ENCODE data around the gene KRTAP10-3. TPM values are rescaled to one million over a fixed set of nuclear protein-coding genes. Genes with fewer than 3 reads are reported as not detected.

Gene KRTAP10-3
- polyA plus RNA-seq, 1 donor (not counting 4 experiments of a cell fraction or from before 2014, with no cell fraction given) = not detected

DNA sequence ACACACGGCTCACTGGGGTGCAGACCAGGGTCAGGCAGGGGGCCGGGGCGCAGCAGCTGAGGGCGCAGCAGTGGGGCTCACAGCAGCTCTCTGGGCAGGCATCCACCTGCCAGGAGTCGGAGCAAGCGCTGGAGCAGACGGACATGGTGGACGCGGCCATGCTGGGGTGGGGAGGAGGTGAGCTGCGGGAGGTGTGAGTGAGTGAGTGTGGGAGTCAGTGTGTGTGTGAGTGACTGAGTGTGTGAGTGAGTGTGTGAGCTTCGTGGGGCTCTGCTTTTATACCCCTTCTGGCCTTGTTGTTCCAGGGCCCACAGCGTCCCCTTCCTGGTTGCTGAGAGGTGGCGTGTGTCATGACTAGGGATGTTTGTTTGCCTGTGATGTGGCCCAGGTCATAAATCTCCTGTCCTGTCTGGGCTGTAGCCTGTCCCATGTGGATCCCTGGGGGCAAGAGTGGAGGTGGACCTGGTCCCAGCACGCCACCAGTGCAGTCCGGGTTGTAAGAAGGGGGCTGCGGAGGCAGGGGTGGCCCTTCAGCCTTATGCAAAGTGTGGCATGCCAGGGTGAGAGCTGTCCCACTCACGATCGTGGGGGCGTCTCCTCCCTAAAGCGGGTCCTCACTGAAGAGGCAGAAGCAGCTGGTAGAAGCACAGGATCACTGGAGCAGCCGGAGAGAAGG lies 18.5 kb downstream of the KRTAP10-3 start, which contains the start of gene KRTAP10-1:
Gene KRTAP10-1, minus strand, starts transcription at position 205 of the 676 bp plus-strand sequence. Its CDS starts 45 bp downstream, at position 160.
- no peak for TF ChIP-seq EZH2 (IDR thresholded peaks at IDR 0.05; ENCODE audit: low read length)
- TF ChIP-seq, protein P1, sequence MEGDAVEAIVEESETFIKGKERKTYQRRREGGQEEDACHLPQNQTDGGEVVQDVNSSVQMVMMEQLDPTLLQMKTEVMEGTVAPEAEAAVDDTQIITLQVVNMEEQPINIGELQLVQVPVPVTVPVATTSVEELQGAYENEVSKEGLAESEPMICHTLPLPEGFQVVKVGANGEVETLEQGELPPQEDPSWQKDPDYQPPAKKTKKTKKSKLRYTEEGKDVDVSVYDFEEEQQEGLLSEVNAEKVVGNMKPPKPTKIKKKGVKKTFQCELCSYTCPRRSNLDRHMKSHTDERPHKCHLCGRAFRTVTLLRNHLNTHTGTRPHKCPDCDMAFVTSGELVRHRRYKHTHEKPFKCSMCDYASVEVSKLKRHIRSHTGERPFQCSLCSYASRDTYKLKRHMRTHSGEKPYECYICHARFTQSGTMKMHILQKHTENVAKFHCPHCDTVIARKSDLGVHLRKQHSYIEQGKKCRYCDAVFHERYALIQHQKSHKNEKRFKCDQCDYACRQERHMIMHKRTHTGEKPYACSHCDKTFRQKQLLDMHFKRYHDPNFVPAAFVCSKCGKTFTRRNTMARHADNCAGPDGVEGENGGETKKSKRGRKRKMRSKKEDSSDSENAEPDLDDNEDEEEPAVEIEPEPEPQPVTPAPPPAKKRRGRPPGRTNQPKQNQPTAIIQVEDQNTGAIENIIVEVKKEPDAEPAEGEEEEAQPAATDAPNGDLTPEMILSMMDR (optimal IDR thresholded peaks at IDR 0.05 in 1 of 3, IDR thresholded peaks at IDR 0.05 in 1 of 3, conservative IDR thresholded peaks at IDR 0.05 in 1 of 3; ENCODE audit: extremely low read depth in 1 of 3, insufficient read depth in 2 of 3, low read length in 3 of 3) = no peak
- no peak within 1 kb of the TSS for H3K4me2 ChIP-seq (ENCODE audit: control insufficient read depth, extremely low read depth, insufficient read depth, low read depth, low read length)
- H3K36me3 ChIP-seq (ENCODE audit: control insufficient read depth in 2 of 2, extremely low read depth in 1 of 2, insufficient read depth in 2 of 2, low read length in 2 of 2) = no peaks in the 10 kb centered on the region
- dilution Hi-C loops (cut with MboI; ENCODE audit: extremely low pct_ligation_motif_present, low sequenced_read_pairs) = no loop called here
- no peak within 1 kb of the TSS for H3K9ac ChIP-seq (ENCODE audit: control insufficient read depth, extremely low read depth, insufficient read depth, low read length)
- no peaks in the 10 kb centered on the region for H3K4me1 ChIP-seq (ENCODE audit: control insufficient read depth, extremely low read depth, insufficient read depth, low read length)
- no peaks in the 10 kb centered on the region for H3K79me2 ChIP-seq (ENCODE audit: control insufficient read depth, insufficient read depth, low read length)
- no peak within 1 kb of the TSS for H3K4me3 ChIP-seq (ENCODE audit: control insufficient read depth in 2 of 3, extremely low read depth in 1 of 3, insufficient read depth in 2 of 3, low read depth in 1 of 3, low read length in 3 of 3)
- no peaks in the 10 kb centered on the region for H3K9me1 ChIP-seq (ENCODE audit: control insufficient read depth, extremely low read depth, insufficient read depth, low read length)
- FAIRE-seq = no peak
- no peak within 1 kb of the TSS for H2AFZ ChIP-seq (ENCODE audit: control insufficient read depth, low read length)
- no peaks in the 10 kb centered on the region for H3K9me3 ChIP-seq (ENCODE audit: control insufficient read depth, low read depth, low read length)
- no peaks in the 10 kb centered on the region for H3K27me3 ChIP-seq (ENCODE audit: control insufficient read depth, extremely low read depth, insufficient read depth, low read length)
- H4K20me1 ChIP-seq (ENCODE audit: control insufficient read depth, extremely low read depth, insufficient read depth, low read length) = no peaks in the 10 kb centered on the region
- no peak for DNase-seq (ENCODE audit: low read depth, low spot score)
- no peak within 1 kb of the TSS for H3K27ac ChIP-seq (ENCODE audit: control insufficient read depth, insufficient read depth, low read length)

DNA sequence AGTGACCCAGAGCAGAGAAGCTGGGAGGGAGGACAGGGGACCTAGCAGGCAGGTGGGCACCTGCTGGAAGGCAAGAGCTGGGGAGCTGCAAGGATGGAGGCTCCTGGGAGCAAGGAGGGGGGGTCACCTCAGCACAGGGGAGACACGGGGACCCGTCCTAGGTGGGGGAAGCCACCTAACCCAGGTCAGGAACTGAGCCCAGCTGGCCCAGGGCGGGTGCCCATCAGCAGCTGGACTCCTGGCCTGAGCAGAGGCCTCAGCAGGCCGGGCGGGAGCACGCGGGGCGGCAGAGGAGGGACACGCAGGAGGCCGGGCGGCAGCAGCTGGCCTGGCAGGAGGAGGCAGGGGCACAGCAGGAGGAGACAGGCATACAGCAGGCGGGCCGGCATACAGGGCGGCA lies 19.5 kb downstream of the KRTAP10-3 start:
- no peak for TF ChIP-seq EZH2 (IDR thresholded peaks at IDR 0.05; ENCODE audit: low read length)
- TF ChIP-seq, protein P1 (optimal IDR thresholded peaks at IDR 0.05 in 1 of 3, IDR thresholded peaks at IDR 0.05 in 1 of 3, conservative IDR thresholded peaks at IDR 0.05 in 1 of 3; ENCODE audit: extremely low read depth in 1 of 3, insufficient read depth in 2 of 3, low read length in 3 of 3) = no peak
- H3K9me1 ChIP-seq (ENCODE audit: control insufficient read depth, extremely low read depth, insufficient read depth, low read length) = no peaks in the 10 kb centered on the region
- no peaks in the 10 kb centered on the region for H3K36me3 ChIP-seq (ENCODE audit: control insufficient read depth in 2 of 2, extremely low read depth in 1 of 2, insufficient read depth in 2 of 2, low read length in 2 of 2)
- H4K20me1 ChIP-seq (ENCODE audit: control insufficient read depth, extremely low read depth, insufficient read depth, low read length) = no peaks in the 10 kb centered on the region
- no peak overlapping the region for H2AFZ ChIP-seq (ENCODE audit: control insufficient read depth, low read length)
- no peak for FAIRE-seq
- no peaks in the 10 kb centered on the region for H3K9me3 ChIP-seq (ENCODE audit: control insufficient read depth, low read depth, low read length)
- DNase-seq (ENCODE audit: low read depth, low spot score) = no peak
- H3K4me1 ChIP-seq (ENCODE audit: control insufficient read depth, extremely low read depth, insufficient read depth, low read length) = no peaks in the 10 kb centered on the region
- H3K79me2 ChIP-seq (ENCODE audit: control insufficient read depth, insufficient read depth, low read length) = no peaks in the 10 kb centered on the region
- no peak overlapping the region for H3K27ac ChIP-seq (ENCODE audit: control insufficient read depth, insufficient read depth, low read length)
- H3K4me3 ChIP-seq (ENCODE audit: control insufficient read depth in 2 of 3, extremely low read depth in 1 of 3, insufficient read depth in 2 of 3, low read depth in 1 of 3, low read length in 3 of 3) = no peak overlapping the region
- no peaks in the 10 kb centered on the region for H3K27me3 ChIP-seq (ENCODE audit: control insufficient read depth, extremely low read depth, insufficient read depth, low read length)
- no peak overlapping the region for H3K4me2 ChIP-seq (ENCODE audit: control insufficient read depth, extremely low read depth, insufficient read depth, low read depth, low read length)
- H3K9ac ChIP-seq (ENCODE audit: control insufficient read depth, extremely low read depth, insufficient read depth, low read length) = no peak overlapping the region
- dilution Hi-C loops (cut with MboI; ENCODE audit: extremely low pct_ligation_motif_present, low sequenced_read_pairs) = no loop called here

All from keratinocyte (primary cell).